K562 (cell line): ENCODE measurements around the gene MEA1. TPM values are rescaled to one million over a fixed set of nuclear protein-coding genes. Genes with fewer than 3 reads are reported as not detected.

Experiments used
- ATAC-seq: fragments of 200-7000 bp; cut with Tn5 transposase; 3 replicates; pipeline ENCODE4 v1.9.1; 2020; ENCODE audit warnings: moderate library complexity
- BruUV-seq: library from RNA; stranded (reverse); fragments of 400-500 nt; replicated peaks from 2 replicates; lab custom pipeline; 2021; lab: Mats Ljungman, UMichigan
- CTCF ChIA-PET: fragments of 300-600 bp; formaldehyde crosslinking; extraction: SDS; loops from one replicate; lab custom pipeline; 2021; ENCODE audit warnings: low intra/inter-chr PET ratio; lab: Yijun Ruan, JAX
- POLR2A ChIA-PET: fragments of 300-600, 350-650 bp; sonication (Branson Sonifier 250); formaldehyde crosslinking; extraction: SDS; loops from one replicate; lab custom pipeline; 2021; ENCODE audit warnings: antibody characterized with exemption, inconsistent platforms; lab: Yijun Ruan, JAX
- DNase-seq, 4 experiments: peaks; one replicate each; pipeline versions ENCODE4 v3.0.0 to v3.0.0-alpha.2; 2011 to 2018; ENCODE audit warnings: low spot score in 3 of 4, mixed read lengths in 3 of 4; ENCODE audit errors: extremely low read depth in 1 of 4
- FAIRE-seq: peaks from 2 replicates; lab custom pipeline; 2011; peaks lifted over from hg19 to GRCh38; lab: Jason Lieb, UNC
- H2AFZ ChIP-seq: 2 replicates; pipeline ENCODE4 v1.6.0; 2011; ENCODE audit warnings: low read depth, low read length, control low read depth, inconsistent platforms
- H3K27ac ChIP-seq: fragments of 200-600 bp; 3 replicates; pipeline ENCODE4 v1.8.0; 2011; ENCODE audit warnings: low read depth, mild to moderate bottlenecking, control low read depth, inconsistent platforms, low read length, moderate library complexity, mixed read lengths; ENCODE audit errors: extremely low read depth
- H3K27me3 ChIP-seq, 2 experiments: fragments of 300-600 bp in 1 of 2; 2 replicates in 1 of 2; 3 replicates in 1 of 2; pipeline versions ENCODE4 v1.6.0 to v1.8.0; 2011; ENCODE audit warnings: inconsistent platforms in 2 of 2, low read length in 2 of 2, mild to moderate bottlenecking in 1 of 2, mixed read lengths in 1 of 2, moderate library complexity in 1 of 2; ENCODE audit not compliant: control insufficient read depth in 2 of 2, insufficient read depth in 2 of 2
- H3K36me3 ChIP-seq: fragments of 300-600 bp; 3 replicates; pipeline ENCODE4 v1.8.0; 2011; ENCODE audit warnings: mild to moderate bottlenecking, low read length, inconsistent platforms; ENCODE audit not compliant: control insufficient read depth, insufficient read depth
- H3K4me1 ChIP-seq, 2 experiments: fragments of 200-600 bp in 1 of 2; replicated peaks in 1 of 2; 2 replicates in 1 of 2; 3 replicates in 1 of 2; pipeline versions ENCODE4 v1.5.1 to v1.8.0; 2011; ENCODE audit warnings: inconsistent platforms in 2 of 2, low read length in 2 of 2, mild to moderate bottlenecking in 1 of 2, mixed read lengths in 1 of 2, moderate library complexity in 1 of 2; ENCODE audit not compliant: control insufficient read depth in 2 of 2, insufficient read depth in 2 of 2
- H3K4me2 ChIP-seq: 2 replicates; pipeline ENCODE4 v1.6.1; 2011; ENCODE audit warnings: low read length, control low read depth, inconsistent platforms, mixed read lengths; ENCODE audit not compliant: insufficient read depth
- H3K4me3 ChIP-seq: fragments of 200-600 bp; sonication (generic), shearing (Covaris generic); 2 replicates; pipeline ENCODE4 v1.5.1; 2016; ENCODE audit warnings: control low read depth, inconsistent platforms
- H3K79me2 ChIP-seq: fragments of 200-600 bp; 3 replicates; pipeline ENCODE4 v1.8.0; 2011; ENCODE audit warnings: low read length, inconsistent platforms; ENCODE audit not compliant: control insufficient read depth, insufficient read depth
- H3K9ac ChIP-seq, 2 experiments: 2 replicates each; pipeline versions ENCODE4 v1.6.0 to v1.6.1; 2011; ENCODE audit warnings: low read depth in 2 of 2, low read length in 2 of 2, control low read depth in 1 of 2, inconsistent platforms in 1 of 2, mild to moderate bottlenecking in 1 of 2, mixed read lengths in 1 of 2; ENCODE audit not compliant: insufficient read depth in 1 of 2
- H3K9me1 ChIP-seq: one replicate; pipeline ENCODE4 v1.6.0; 2011; ENCODE audit warnings: inconsistent platforms, mild to moderate bottlenecking, low read length, moderate library complexity; ENCODE audit not compliant: control insufficient read depth, insufficient read depth
- H3K9me3 ChIP-seq: replicated peaks from 2 replicates; pipeline ENCODE4 v1.5.1; 2011; ENCODE audit warnings: low read depth, low read length, inconsistent platforms; ENCODE audit not compliant: control insufficient read depth, insufficient read depth
- H4K20me1 ChIP-seq: replicated peaks from 2 replicates; pipeline ENCODE4 v1.6.1; 2011; ENCODE audit warnings: low read length, inconsistent platforms, mixed read lengths; ENCODE audit not compliant: control insufficient read depth, insufficient read depth
- ELF2 ChIP-seq: fragments of 250-450 bp; sonication (Bioruptor Pico); IDR thresholded peaks from 2 replicates; pipeline ENCODE4 v1.5.0; 2021; ENCODE audit warnings: mild to moderate bottlenecking
- EZH2 ChIP-seq: IDR thresholded peaks from 2 replicates; pipeline ENCODE4 v1.6.1; 2012; ENCODE audit warnings: low read depth, mild to moderate bottlenecking, inconsistent platforms, low read length, borderline replicate concordance
- HBP1 ChIP-seq: fragments of 450-650 bp; formaldehyde crosslinking; IDR thresholded peaks from 2 replicates; pipeline ENCODE4 v1.4.0; 2022; ENCODE audit warnings: missing genetic modification characterization
- KLF10 ChIP-seq: fragments of 250-450 bp; sonication (Bioruptor Pico); IDR thresholded peaks from 2 replicates; pipeline ENCODE4 v1.6.1; 2021; ENCODE audit warnings: matching md5 sums
- LEF1 ChIP-seq: fragments of 450-650 bp; IDR thresholded peaks from 2 replicates; pipeline ENCODE4 v1.6.1; 2016; ENCODE audit warnings: mild to moderate bottlenecking
- NRF1 ChIP-seq, 2 experiments: fragments of 450-650 bp; IDR thresholded peaks in 1 of 2; conservative IDR thresholded peaks in 1 of 2; 2 replicates each; pipeline ENCODE4 v1.6.1; 2014; ENCODE audit warnings: mild to moderate bottlenecking in 2 of 2
- SPI1 ChIP-seq: IDR thresholded peaks from 2 replicates; pipeline ENCODE4 v1.6.1; 2011; ENCODE audit warnings: low read depth, low read length, control low read depth, borderline replicate concordance
- TFAP4 ChIP-seq: sonication (generic); formaldehyde crosslinking; IDR thresholded peaks from 2 replicates; pipeline ENCODE4 v1.8.0; 2022; ENCODE audit warnings: missing genetic modification reagents, mild to moderate bottlenecking, moderate library complexity, borderline replicate concordance
- THRAP3 ChIP-seq: fragments of 450-650 bp; IDR thresholded peaks from 2 replicates; pipeline ENCODE4 v1.6.1; 2016; ENCODE audit warnings: mild to moderate bottlenecking, inconsistent platforms, borderline replicate concordance
- YBX1 ChIP-seq: fragments of 450-650 bp; IDR thresholded peaks from 2 replicates; pipeline ENCODE4 v1.7.1; 2016; ENCODE audit warnings: mild to moderate bottlenecking
- ZNF395 ChIP-seq: fragments of 200-800 bp; sonication (Bioruptor generic); IDR thresholded peaks from 2 replicates; pipeline ENCODE4 v1.6.1; 2017; ENCODE audit warnings: missing genetic modification characterization, missing compliant biosample characterization
- ZNF436 ChIP-seq: fragments of 250-450, 450-650 bp; sonication (Bioruptor Pico); formaldehyde crosslinking; IDR thresholded peaks from 2 replicates; pipeline ENCODE4 v1.7.0; 2020; ENCODE audit warnings: mild to moderate bottlenecking
- WGBS: fragments of 100-300 bp; shearing (Covaris generic); methylation state at CpG from one replicate; pipeline ENCODE4 v1.1.6; 2016; ENCODE audit warnings: low coverage, mixed read lengths; ENCODE audit not compliant: insufficient coverage; ENCODE audit errors: missing lambda C conversion rate; 5-methylcytosine and 5-hydroxymethylcytosine counted together
- in situ Hi-C: fragments of 300-500 bp; cut with MboI; formaldehyde crosslinking; loops from 4 replicates; pipeline ENCODE4 v1.15.0; 2018; ENCODE audit warnings: inconsistent platforms, mixed read lengths
- intact Hi-C: fragments of 100-400 bp; cut with micrococcal nuclease; formaldehyde crosslinking; loops from 2 replicates; pipeline ENCODE4 v1.14.2; 2022
- polyA plus RNA-seq, 8 experiments: library from polyadenylated mRNA; depleted of rRNA in 4 of 8; stranded (reverse) in 5 of 8; unstranded in 3 of 8; fragments of >200 nt; fragmentation: Nextera tagmentation in 2 of 8; fragmentation: Illumina TruSeq in 1 of 8; extraction: Ambion mirVana in 2 of 8; extraction: Trizol in 1 of 8; gene quantifications; 2 replicates each; pipeline versions ENCODE4 v1.2.1 to v1.2.3, GENCODE V29; 2011 to 2014; ENCODE audit warnings: inconsistent platforms in 1 of 8, missing spikeins in 1 of 8
- total RNA-seq, 7 experiments: library from RNA; depleted of rRNA in 6 of 7; stranded (reverse); fragments of >200 nt in 6 of 7; fragmentation: Illumina TruSeq in 2 of 7; extraction: Trizol in 2 of 7; gene quantifications; 2 replicates each; pipeline versions ENCODE4 v1.2.1 to v1.2.3, GENCODE V29; 2011 to 2021; ENCODE audit warnings: low replicate concordance in 1 of 7
- TF ChIP-seq, protein P1 (sequence below): sonication (generic); formaldehyde crosslinking; IDR thresholded peaks from 2 replicates; pipeline ENCODE4 v1.8.0; 2022; ENCODE audit warnings: mild to moderate bottlenecking, missing genetic modification reagents, borderline replicate concordance

MEA1 gene
- total and polyA plus RNA-seq, 9 of the 15 experiments (the other 6 are each of a cell fraction or from before 2014, with no cell fraction given), result 86.8 to 210 (median 152) TPM

DNA sequence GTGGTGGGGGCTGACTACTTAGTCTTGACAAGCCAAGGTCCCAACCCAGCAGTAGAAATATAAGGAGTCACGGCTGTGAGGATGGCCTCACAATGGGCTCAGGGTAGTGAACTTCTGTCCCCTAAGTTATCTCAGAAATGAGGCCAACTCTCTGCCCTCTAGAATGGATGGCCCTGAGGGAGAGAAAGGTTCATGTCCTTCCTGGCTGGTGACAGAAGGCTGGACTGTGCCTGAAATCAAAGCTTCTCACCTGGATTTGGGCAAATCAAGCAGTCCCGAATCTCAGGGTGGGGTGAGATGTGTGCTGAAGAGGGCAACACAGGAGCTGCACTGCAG, 20.4 kb upstream of the MEA1 start:
- peaks cover 72% of the 10 kb centered on the region for H3K36me3 ChIP-seq
- no peak overlapping the region for H3K27ac ChIP-seq
- BruUV-seq, result no TSS peak
- no peaks in the 10 kb centered on the region; the same call in 1 of the 2 replicates for H4K20me1 ChIP-seq
- no peaks in the 10 kb centered on the region for H3K9me3 ChIP-seq
- CTCF ChIA-PET, result no interaction called here
- DNase-seq (no peak), FAIRE-seq (no peak), ATAC-seq (no peak)
- H2AFZ ChIP-seq, result no peak overlapping the region
- H3K4me3 ChIP-seq, result no peak overlapping the region
- H3K9ac ChIP-seq, result no peak overlapping the region
- in situ Hi-C loops, result no loop called here
- no peak overlapping the region for H3K4me2 ChIP-seq
- intact Hi-C loops, result no loop called here
- no peaks in the 10 kb centered on the region for H3K27me3 ChIP-seq
- no peaks in the 10 kb centered on the region for H3K79me2 ChIP-seq
- H3K4me1 ChIP-seq, result peaks cover 0 to 7% of the 10 kb centered on the region in 2 experiments; a peak in 3 of 5 replicates
- peaks cover 2% of the 10 kb centered on the region for H3K9me1 ChIP-seq
- POLR2A ChIA-PET, result interaction anchor here (0.7 to 5.7 kb wide), 5 partner anchors 14 to 61 kb away, joined by 3 to 22 read pairs (median 6); partner anchors contain the start of genes CUL7, KLHDC3 and MEA1
- WGBS, result 84% methylated on average over 2 of the region's 2 CpGs
- TF ChIP-seq YBX1 (no peak), TFAP4 (CRISPR knock-in tag) (no peak), NRF1 (conservative IDR thresholded peaks at IDR 0.05 in 1 of 2, IDR thresholded peaks at IDR 0.05 in 1 of 2) (no peak), HBP1 (CRISPR knock-in tag) (no peak), KLF10 (CRISPR knock-in tag) (no peak), ZNF395 (CRISPR knock-in tag) (no peak), LEF1 (no peak), THRAP3 (no peak), EZH2 (no peak), SPI1 (no peak), ZNF436 (CRISPR knock-in tag) (no peak), ELF2 (CRISPR knock-in tag) (no peak)
- TF ChIP-seq, protein P1, sequence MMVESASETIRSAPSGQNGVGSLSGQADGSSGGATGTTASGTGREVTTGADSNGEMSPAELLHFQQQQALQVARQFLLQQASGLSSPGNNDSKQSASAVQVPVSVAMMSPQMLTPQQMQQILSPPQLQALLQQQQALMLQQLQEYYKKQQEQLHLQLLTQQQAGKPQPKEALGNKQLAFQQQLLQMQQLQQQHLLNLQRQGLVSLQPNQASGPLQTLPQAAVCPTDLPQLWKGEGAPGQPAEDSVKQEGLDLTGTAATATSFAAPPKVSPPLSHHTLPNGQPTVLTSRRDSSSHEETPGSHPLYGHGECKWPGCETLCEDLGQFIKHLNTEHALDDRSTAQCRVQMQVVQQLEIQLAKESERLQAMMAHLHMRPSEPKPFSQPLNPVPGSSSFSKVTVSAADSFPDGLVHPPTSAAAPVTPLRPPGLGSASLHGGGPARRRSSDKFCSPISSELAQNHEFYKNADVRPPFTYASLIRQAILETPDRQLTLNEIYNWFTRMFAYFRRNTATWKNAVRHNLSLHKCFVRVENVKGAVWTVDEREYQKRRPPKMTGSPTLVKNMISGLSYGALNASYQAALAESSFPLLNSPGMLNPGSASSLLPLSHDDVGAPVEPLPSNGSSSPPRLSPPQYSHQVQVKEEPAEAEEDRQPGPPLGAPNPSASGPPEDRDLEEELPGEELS (CRISPR knock-in tag), result no peak
